Prostate gland (tissue), 2 donors: ENCODE data around the gene PABPN1L. TPM values are rescaled to one million over a fixed set of nuclear protein-coding genes. Genes with fewer than 3 reads are reported as not detected.
"Not testable (repeated sequence)": the region's sequence is repeated elsewhere in the genome, so short reads cannot be mapped to it uniquely, and the experiment has no call there.

Experiments
- DNase-seq: peaks from one replicate; pipeline ENCODE4 v3.0.0-alpha.2; 2019; ENCODE audit warnings: low spot score
- H3K27ac ChIP-seq, 2 donors: fragments of 200-600 bp; sonication (generic); 2 replicates each; pipeline ENCODE4 v1.5.1; 2017 to 2019
- H3K27me3 ChIP-seq: fragments of 200-600 bp; sonication (generic); replicated peaks from 2 replicates; pipeline ENCODE4 v1.5.1; 2019; ENCODE audit not compliant: insufficient read depth
- H3K36me3 ChIP-seq, 2 donors: fragments of 200-600 bp; sonication (generic); 1 replicate in 1 of 2; 2 replicates in 1 of 2; pipeline versions ENCODE4 v1.5.1 to v1.8.1; 2017 to 2019
- H3K4me1 ChIP-seq: fragments of 200-600 bp; sonication (generic); replicated peaks from 2 replicates; pipeline ENCODE4 v1.5.1; 2019
- H3K4me3 ChIP-seq, 2 donors: fragments of 200-600 bp; sonication (generic); 2 replicates each; pipeline ENCODE4 v1.5.1; 2017 to 2019
- H3K9me3 ChIP-seq: fragments of 200-600 bp; sonication (generic); 2 replicates; pipeline ENCODE4 v1.5.1; 2017
- CTCF ChIP-seq, 4 experiments: fragments of 200-600 bp in 2 of 4; fragments of 450-650 bp in 2 of 4; sonication (generic) in 2 of 4; IDR thresholded peaks; 1 replicate in 3 of 4; 2 replicates in 1 of 4; pipeline ENCODE4 v1.5.1; 2016 to 2019; ENCODE audit warnings: antibody characterized with exemption in 4 of 4, mild to moderate bottlenecking in 2 of 4, moderate library complexity in 2 of 4
- POLR2A ChIP-seq: fragments of 450-650 bp; IDR thresholded peaks from one replicate; pipeline ENCODE4 v1.6.1; 2016; ENCODE audit warnings: antibody characterized with exemption, mild to moderate bottlenecking
- POLR2AphosphoS5 ChIP-seq: sonication (generic); formaldehyde crosslinking; IDR thresholded peaks from one replicate; pipeline ENCODE4 v1.6.1; 2017; ENCODE audit warnings: antibody characterized with exemption
- WGBS: methylation state at CpG from one replicate; pipeline ENCODE4 v1.1.5; 2018; 5-methylcytosine and 5-hydroxymethylcytosine counted together
- intact Hi-C: fragments of 100-400 bp; cut with DNase I; formaldehyde crosslinking; loops from one replicate; pipeline ENCODE4 v1.14.2; 2022
- total RNA-seq, 2 donors: library from RNA; depleted of rRNA; stranded (reverse); fragments of >200 nt; gene quantifications; one replicate each; pipeline ENCODE4 v1.1.0, GENCODE V29; 2016

Gene PABPN1L
- total RNA-seq, 2 donors from 2014 or later, result 4.1 TPM; not detected in 1

DNA sequence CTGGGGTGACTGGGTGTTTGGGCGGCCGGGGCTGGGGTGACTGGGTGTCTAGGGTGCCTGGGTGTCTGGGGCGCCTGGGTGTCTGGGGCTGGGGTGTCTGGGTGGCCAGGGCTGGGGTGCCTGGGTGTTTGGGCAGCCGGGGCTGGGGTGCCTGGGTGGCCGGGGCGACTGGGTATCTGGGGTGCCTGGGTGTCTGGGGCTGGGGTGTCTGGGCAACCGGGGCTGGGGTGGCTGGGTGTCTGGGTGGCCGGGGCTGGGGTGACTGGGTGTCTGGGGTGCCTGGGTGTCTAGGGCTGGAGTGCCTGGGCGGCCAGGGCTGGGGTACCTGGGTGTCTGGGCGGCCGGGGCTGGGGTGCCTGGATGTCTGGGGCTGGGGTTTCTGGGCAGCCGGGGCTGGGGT, 41.3 kb downstream of the PABPN1L start:
- Histone ChIP-seq H3K9me3 (no peaks in the 10 kb centered on the region), H3K4me1 (no peaks in the 10 kb centered on the region), H3K36me3 (peaks cover 0 to 8% of the 10 kb centered on the region in 2 donors), H3K4me3 (no peak overlapping the region), H3K27ac (no peak overlapping the region), H3K27me3 (no peaks in the 10 kb centered on the region)
- no peak for DNase-seq
- intact Hi-C loops, result no loop called here
- TF ChIP-seq POLR2AphosphoS5 (no peak), POLR2A (no peak), CTCF (IDR thresholded peaks at IDR 0.05) (no peak)
- WGBS, result 93% methylated on average over 12 of the region's 12 CpGs

- DNase-seq, result no peak
- Histone ChIP-seq H3K27ac (no peak overlapping the region), H3K9me3 (no peaks in the 10 kb centered on the region), H3K36me3 (peaks cover 0 to 8% of the 10 kb centered on the region in 2 donors), H3K27me3 (no peaks in the 10 kb centered on the region), H3K4me3 (no peak overlapping the region), H3K4me1 (no peaks in the 10 kb centered on the region)
- TF ChIP-seq POLR2AphosphoS5, result no peak
- no peak for TF ChIP-seq CTCF (IDR thresholded peaks at IDR 0.05)
- intact Hi-C loops, result no loop called here
- WGBS, result 86% methylated on average over 32 of the region's 33 CpGs
Measured at GRCh38 chr16:88824256-88825077, 42.0 kb downstream of the PABPN1L start.

- H3K9me3 ChIP-seq, H3K4me1 ChIP-seq, DNase-seq, H3K27ac ChIP-seq, H3K27me3 ChIP-seq, H3K4me3 ChIP-seq, intact Hi-C loops, H3K36me3 ChIP-seq: not testable (repeated sequence)
- WGBS, result 96% methylated on average over 13 of the region's 31 CpGs
Measured at GRCh38 chr16:88823646-88824045, 42.8 kb downstream of the PABPN1L start.

DNA sequence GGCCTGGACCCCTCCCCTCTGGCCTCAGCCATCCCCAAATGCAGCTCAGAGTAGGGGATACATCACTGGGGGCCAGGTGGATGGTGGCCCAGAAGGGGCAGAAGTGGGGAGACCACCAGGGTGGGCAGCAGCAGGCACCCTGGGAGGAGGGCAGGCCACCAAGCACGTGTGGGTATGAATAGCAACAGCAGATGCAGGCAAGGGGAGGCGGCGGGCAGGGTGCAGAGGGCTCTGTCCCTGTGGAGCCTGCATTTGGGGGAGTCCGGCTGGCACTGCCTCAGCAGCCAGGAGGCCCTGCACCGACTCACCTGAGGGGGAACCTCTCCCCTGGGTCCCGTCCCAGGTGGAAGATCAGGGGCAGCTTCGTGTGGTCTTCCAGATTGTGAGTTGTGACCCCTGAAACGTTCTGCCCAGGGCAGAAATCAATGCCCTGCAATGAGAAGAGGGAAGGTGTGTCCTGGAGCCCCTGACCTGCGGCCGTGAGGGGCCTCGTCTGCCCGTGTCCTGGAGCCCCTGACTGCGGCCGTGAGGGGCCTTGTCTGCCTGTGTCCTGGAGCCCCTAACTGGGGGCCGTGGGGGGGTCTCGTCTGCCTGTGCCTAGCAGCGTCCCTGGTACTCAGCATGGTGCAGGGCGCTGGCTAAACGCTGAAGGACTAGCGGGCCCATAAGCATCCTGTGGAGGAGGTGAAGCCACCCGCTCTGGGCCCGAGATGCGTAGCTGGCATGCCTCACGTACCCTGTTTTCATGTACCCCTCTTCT, 44.0 kb downstream of the PABPN1L start:
- WGBS, result 89% methylated on average over 24 of the region's 24 CpGs
- H3K4me3 ChIP-seq, result no peak overlapping the region
- no peaks in the 10 kb centered on the region for H3K27me3 ChIP-seq
- no peaks in the 10 kb centered on the region for H3K4me1 ChIP-seq
- intact Hi-C loops, result no loop called here
- no peak for TF ChIP-seq CTCF (IDR thresholded peaks at IDR 0.05)
- no peak for TF ChIP-seq POLR2AphosphoS5
- no peak for TF ChIP-seq POLR2A
- H3K36me3 ChIP-seq, result peaks cover 0 to 8% of the 10 kb centered on the region in 2 donors
- no peak for DNase-seq
- H3K27ac ChIP-seq, result no peak overlapping the region
- H3K9me3 ChIP-seq, result no peaks in the 10 kb centered on the region

DNA sequence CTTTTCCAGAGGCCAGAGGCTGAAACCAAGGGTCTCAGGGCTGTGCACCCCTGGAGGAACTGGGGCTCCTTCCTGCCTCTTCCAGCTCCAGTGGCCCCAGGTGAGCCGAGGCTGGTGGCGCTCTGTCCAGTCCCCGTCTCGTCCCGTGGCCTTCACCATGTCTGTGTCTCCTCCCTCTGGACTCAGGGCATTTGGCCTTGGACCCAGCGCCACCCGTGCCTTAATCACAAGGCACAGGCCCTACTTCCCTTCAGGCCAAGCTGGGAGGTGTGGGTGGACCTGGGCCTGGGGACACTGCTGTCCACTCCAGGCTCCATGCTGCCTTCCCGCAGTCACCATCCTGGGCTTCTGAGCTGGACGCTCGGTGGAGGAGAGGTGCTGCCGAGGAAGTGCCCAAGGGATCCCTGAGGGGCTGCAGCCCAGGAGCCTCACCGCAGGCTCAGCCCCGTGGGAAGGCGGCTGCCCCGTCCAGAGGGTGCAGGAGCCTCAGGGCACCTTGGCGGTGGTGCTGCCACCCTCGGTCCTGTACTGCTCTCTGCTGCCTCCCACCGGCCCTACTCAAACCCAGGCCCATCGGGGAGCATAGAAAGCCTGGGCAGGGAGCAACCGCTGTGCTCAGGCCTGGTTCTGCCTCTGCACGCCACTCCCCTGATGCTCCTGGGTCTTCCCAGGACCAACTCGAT, 45.2 kb downstream of the PABPN1L start:
- Histone ChIP-seq H3K27ac (no peak overlapping the region), H3K9me3 (no peaks in the 10 kb centered on the region), H3K27me3 (no peaks in the 10 kb centered on the region), H3K36me3 (peaks cover 0 to 8% of the 10 kb centered on the region in 2 donors), H3K4me1 (no peaks in the 10 kb centered on the region), H3K4me3 (no peak overlapping the region)
- DNase-seq, result no peak
- TF ChIP-seq POLR2AphosphoS5 (no peak), CTCF (IDR thresholded peaks at IDR 0.05) (no peak), POLR2A (no peak)
- intact Hi-C loops, result no loop called here
- WGBS, result 88% methylated on average over 19 of the region's 22 CpGs
